ENCODE results near the gene CEACAM18. TPM values are rescaled to one million over a fixed set of nuclear protein-coding genes. Genes with fewer than 3 reads are reported as not detected.

The CEACAM18 gene
- polyA plus RNA-seq, 1 of the 3 experiments (the other 2 are of a cell fraction) = not detected

DNA sequence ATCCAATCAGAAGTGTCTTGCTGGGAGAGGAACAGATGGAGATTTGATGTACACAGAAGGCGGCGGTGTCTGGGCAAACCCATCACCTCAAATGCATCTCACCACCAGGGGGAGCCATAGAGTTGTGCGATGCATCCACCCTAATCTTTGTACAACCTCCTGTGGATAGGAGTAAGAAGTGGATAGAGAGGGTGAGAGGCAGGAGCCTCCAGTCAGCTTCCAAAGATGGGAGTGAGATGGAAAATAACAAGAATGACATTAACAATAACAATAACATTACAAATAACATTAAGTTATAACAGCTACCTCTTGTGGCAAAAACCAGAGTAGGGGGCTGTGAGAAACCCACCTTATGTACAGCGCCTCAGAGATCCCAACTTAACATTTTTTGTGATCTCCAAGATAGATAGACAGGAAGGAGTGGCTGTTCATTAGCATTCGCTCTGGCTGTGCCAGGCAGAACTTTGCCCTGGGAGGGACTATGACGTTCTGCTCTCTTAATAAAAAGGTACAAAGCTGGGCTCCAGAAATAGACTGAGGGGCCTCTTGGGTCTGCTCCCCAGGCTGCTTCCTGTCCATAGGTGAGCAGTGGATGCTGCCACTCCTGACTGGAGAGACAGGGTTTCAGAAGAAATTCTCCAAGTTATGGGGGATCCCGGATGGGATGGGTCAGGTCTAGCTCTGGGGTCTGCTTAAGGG is 5.2 kb upstream of the CEACAM18 start:
- POLR2A ChIA-PET = no interaction called here
- DNase-seq = peak; percentile 69
- no peak overlapping the region for H2AFZ ChIP-seq (ENCODE audit: low read depth)
- no peak overlapping the region for H3K27ac ChIP-seq (ENCODE audit: low read depth in 2 of 2, low read length in 1 of 2)
- H3K79me2 ChIP-seq (ENCODE audit: insufficient read depth) = no peaks in the 10 kb centered on the region
- H3F3A ChIP-seq (replicated peaks; ENCODE audit: insufficient read depth) = no peaks in the 10 kb centered on the region
- no peak for TF ChIP-seq MEF2A (IDR thresholded peaks at IDR 0.05; ENCODE audit: borderline replicate concordance, low read depth)
- TF ChIP-seq GABPA (IDR thresholded peaks at IDR 0.05; ENCODE audit: low read depth) = no peak
- TF ChIP-seq USF1 (IDR thresholded peaks at IDR 0.05; ENCODE audit: borderline replicate concordance, low read depth) = no peak
- TF ChIP-seq IRF3 (IDR thresholded peaks at IDR 0.05; ENCODE audit: low read depth, low read length) = no peak
- TF ChIP-seq, protein P1, sequence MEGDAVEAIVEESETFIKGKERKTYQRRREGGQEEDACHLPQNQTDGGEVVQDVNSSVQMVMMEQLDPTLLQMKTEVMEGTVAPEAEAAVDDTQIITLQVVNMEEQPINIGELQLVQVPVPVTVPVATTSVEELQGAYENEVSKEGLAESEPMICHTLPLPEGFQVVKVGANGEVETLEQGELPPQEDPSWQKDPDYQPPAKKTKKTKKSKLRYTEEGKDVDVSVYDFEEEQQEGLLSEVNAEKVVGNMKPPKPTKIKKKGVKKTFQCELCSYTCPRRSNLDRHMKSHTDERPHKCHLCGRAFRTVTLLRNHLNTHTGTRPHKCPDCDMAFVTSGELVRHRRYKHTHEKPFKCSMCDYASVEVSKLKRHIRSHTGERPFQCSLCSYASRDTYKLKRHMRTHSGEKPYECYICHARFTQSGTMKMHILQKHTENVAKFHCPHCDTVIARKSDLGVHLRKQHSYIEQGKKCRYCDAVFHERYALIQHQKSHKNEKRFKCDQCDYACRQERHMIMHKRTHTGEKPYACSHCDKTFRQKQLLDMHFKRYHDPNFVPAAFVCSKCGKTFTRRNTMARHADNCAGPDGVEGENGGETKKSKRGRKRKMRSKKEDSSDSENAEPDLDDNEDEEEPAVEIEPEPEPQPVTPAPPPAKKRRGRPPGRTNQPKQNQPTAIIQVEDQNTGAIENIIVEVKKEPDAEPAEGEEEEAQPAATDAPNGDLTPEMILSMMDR (IDR thresholded peaks at IDR 0.05) = peak; percentile 81
- peak; percentile 71 for TF ChIP-seq RAD21 (IDR thresholded peaks at IDR 0.05; ENCODE audit: low read length)
- TF ChIP-seq ELF1 (IDR thresholded peaks at IDR 0.05) = no peak
- no peak for TF ChIP-seq FOXJ3 (CRISPR knock-in tag; IDR thresholded peaks at IDR 0.05)
- no peak for TF ChIP-seq PBX3 (IDR thresholded peaks at IDR 0.05)
- TF ChIP-seq YY1 (IDR thresholded peaks at IDR 0.05; ENCODE audit: low read depth) = no peak
- TF ChIP-seq MXI1 (IDR thresholded peaks at IDR 0.05; ENCODE audit: low read depth, low read length) = no peak
- peak; percentile 78 for TF ChIP-seq SMC3 (IDR thresholded peaks at IDR 0.05; ENCODE audit: low read depth, low read length)
- no peak for TF ChIP-seq TCF12 (IDR thresholded peaks at IDR 0.05)
- no peak for TF ChIP-seq RCOR1 (IDR thresholded peaks at IDR 0.05; ENCODE audit: low read length)
- TF ChIP-seq TAF1 (IDR thresholded peaks at IDR 0.05; ENCODE audit: borderline replicate concordance, low read depth, low read length) = no peak
- no peak for TF ChIP-seq NRF1 (IDR thresholded peaks at IDR 0.05; ENCODE audit: low read depth, low read length)
- no peak for TF ChIP-seq EP300 (IDR thresholded peaks at IDR 0.05; ENCODE audit: borderline replicate concordance in 1 of 2, low read depth in 1 of 2, low read length in 1 of 2)
- TF ChIP-seq, protein P2, sequence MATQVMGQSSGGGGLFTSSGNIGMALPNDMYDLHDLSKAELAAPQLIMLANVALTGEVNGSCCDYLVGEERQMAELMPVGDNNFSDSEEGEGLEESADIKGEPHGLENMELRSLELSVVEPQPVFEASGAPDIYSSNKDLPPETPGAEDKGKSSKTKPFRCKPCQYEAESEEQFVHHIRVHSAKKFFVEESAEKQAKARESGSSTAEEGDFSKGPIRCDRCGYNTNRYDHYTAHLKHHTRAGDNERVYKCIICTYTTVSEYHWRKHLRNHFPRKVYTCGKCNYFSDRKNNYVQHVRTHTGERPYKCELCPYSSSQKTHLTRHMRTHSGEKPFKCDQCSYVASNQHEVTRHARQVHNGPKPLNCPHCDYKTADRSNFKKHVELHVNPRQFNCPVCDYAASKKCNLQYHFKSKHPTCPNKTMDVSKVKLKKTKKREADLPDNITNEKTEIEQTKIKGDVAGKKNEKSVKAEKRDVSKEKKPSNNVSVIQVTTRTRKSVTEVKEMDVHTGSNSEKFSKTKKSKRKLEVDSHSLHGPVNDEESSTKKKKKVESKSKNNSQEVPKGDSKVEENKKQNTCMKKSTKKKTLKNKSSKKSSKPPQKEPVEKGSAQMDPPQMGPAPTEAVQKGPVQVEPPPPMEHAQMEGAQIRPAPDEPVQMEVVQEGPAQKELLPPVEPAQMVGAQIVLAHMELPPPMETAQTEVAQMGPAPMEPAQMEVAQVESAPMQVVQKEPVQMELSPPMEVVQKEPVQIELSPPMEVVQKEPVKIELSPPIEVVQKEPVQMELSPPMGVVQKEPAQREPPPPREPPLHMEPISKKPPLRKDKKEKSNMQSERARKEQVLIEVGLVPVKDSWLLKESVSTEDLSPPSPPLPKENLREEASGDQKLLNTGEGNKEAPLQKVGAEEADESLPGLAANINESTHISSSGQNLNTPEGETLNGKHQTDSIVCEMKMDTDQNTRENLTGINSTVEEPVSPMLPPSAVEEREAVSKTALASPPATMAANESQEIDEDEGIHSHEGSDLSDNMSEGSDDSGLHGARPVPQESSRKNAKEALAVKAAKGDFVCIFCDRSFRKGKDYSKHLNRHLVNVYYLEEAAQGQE (IDR thresholded peaks at IDR 0.05; ENCODE audit: low read depth, low read length) = no peak
- no peak for TF ChIP-seq TEAD4 (IDR thresholded peaks at IDR 0.05; ENCODE audit: borderline replicate concordance, insufficient read depth)
- no peak overlapping the region for H3K9ac ChIP-seq
- H3K36me3 ChIP-seq (replicated peaks in 1 of 2; ENCODE audit: control insufficient read depth in 1 of 2, insufficient read depth in 2 of 2, low read length in 1 of 2) = no peaks in the 10 kb centered on the region
- H3K4me1 ChIP-seq (ENCODE audit: control insufficient read depth in 1 of 2, insufficient read depth in 2 of 2, low read depth in 1 of 2, low read length in 1 of 2) = no peaks in the 10 kb centered on the region
- H3K4me3 ChIP-seq (ENCODE audit: low read depth in 2 of 2, low read length in 1 of 2) = no peak overlapping the region
- H3K4me2 ChIP-seq = no peak overlapping the region
- H3K9me3 ChIP-seq = no peaks in the 10 kb centered on the region
- 9% methylated on average over 6 of the region's 7 CpGs for whole genome bisulfite sequencing (ENCODE audit: low lambda C conversion rate)
- H3K27me3 ChIP-seq (ENCODE audit: insufficient read depth) = peaks cover 20% of the 10 kb centered on the region; the same call in 1 of the 2 replicates
- H3K9me2 ChIP-seq = no peaks in the 10 kb centered on the region
- H4K20me1 ChIP-seq (ENCODE audit: insufficient read depth) = no peaks in the 10 kb centered on the region
- CTCF ChIA-PET = interaction anchor here (0.5 to 6.8 kb wide), 49 partner anchors 8 to 378 kb away, joined by 3 to 137 read pairs (median 4); partner anchors contain the start of genes SIGLEC14 and SIGLEC8

Measured in SK-N-SH (cell line).